HG02885 (cell line): ENCODE results near the gene HLA-DPB1.
"Not testable (repeated sequence)": the region's sequence is repeated elsewhere in the genome, so short reads cannot be mapped to it uniquely, and the experiment has no call there.

Source experiments
- ATAC-seq: cut with Tn5 transposase; IDR thresholded peaks from one replicate; pipeline ENCODE4 v1.9.1; 2021; ENCODE audit warnings: mild to moderate bottlenecking; ENCODE audit not compliant: unreplicated experiment, poor library complexity

HLA-DPB1 gene

GRCh38 chr6:33093855-33094254 lies 18.1 kb downstream of the HLA-DPB1 start:
- no peak for ATAC-seq

GRCh38 chr6:33095681-33096080 lies 19.9 kb downstream of the HLA-DPB1 start:
- no peak for ATAC-seq

- not testable (repeated sequence) for ATAC-seq
These were observed 25.4 kb downstream of the HLA-DPB1 start for GRCh38 chr6:33101121-33101737.

GRCh38 chr6:33103776-33104175 lies 28.0 kb downstream of the HLA-DPB1 start:
- ATAC-seq: no peak

- no peak for ATAC-seq
These were observed 29.1 kb downstream of the HLA-DPB1 start for GRCh38 chr6:33104887-33105286.

- no peak for ATAC-seq
These were observed 29.6 kb downstream of the HLA-DPB1 start for GRCh38 chr6:33105386-33105785.

GRCh38 chr6:33105916-33106871 lies 30.4 kb downstream of the HLA-DPB1 start:
- ATAC-seq: no peak

GRCh38 chr6:33107641-33108040 lies 31.9 kb downstream of the HLA-DPB1 start:
- no peak for ATAC-seq

- ATAC-seq: no peak
These were observed 32.5 kb downstream of the HLA-DPB1 start for GRCh38 chr6:33108307-33108706.

- ATAC-seq: peak; percentile 84
These were observed 36.4 kb downstream of the HLA-DPB1 start for GRCh38 chr6:33112148-33112547.

GRCh38 chr6:33113755-33114154 lies 38.0 kb downstream of the HLA-DPB1 start:
- no peak for ATAC-seq

GRCh38 chr6:33114406-33114805 lies 38.6 kb downstream of the HLA-DPB1 start:
- ATAC-seq: no peak

- no peak for ATAC-seq
These were observed 40.6 kb downstream of the HLA-DPB1 start for GRCh38 chr6:33116417-33116816.

GRCh38 chr6:33116841-33117711 lies 41.3 kb downstream of the HLA-DPB1 start:
- ATAC-seq: no peak

- no peak for ATAC-seq
These were observed 42.1 kb downstream of the HLA-DPB1 start for GRCh38 chr6:33117811-33118277.

GRCh38 chr6:33118525-33119123 lies 42.8 kb downstream of the HLA-DPB1 start:
- ATAC-seq: no peak

GRCh38 chr6:33120001-33120400 lies 44.2 kb downstream of the HLA-DPB1 start:
- no peak for ATAC-seq

- ATAC-seq: no peak
These were observed 47.4 kb downstream of the HLA-DPB1 start for GRCh38 chr6:33123181-33123580.

- no peak for ATAC-seq
These were observed 48.1 kb downstream of the HLA-DPB1 start for GRCh38 chr6:33123732-33124524.
